Panc1 (cell line): ENCODE data around the gene POLR2J3.
"Not testable (repeated sequence)": the region's sequence is repeated elsewhere in the genome, so short reads cannot be mapped to it uniquely, and the experiment has no call there.

ENCODE experiments used
- POLR2AphosphoS5 ChIP-seq: IDR thresholded peaks from 2 replicates; pipeline ENCODE4 v1.6.1; 2012; ENCODE audit warnings: mild to moderate bottlenecking, low read depth, low read length, moderate library complexity
- TF ChIP-seq, protein P1 (sequence below): fragments of 450-650 bp; IDR thresholded peaks from 2 replicates; pipeline ENCODE4 v1.5.1; 2017; ENCODE audit warnings: mild to moderate bottlenecking

DNA sequence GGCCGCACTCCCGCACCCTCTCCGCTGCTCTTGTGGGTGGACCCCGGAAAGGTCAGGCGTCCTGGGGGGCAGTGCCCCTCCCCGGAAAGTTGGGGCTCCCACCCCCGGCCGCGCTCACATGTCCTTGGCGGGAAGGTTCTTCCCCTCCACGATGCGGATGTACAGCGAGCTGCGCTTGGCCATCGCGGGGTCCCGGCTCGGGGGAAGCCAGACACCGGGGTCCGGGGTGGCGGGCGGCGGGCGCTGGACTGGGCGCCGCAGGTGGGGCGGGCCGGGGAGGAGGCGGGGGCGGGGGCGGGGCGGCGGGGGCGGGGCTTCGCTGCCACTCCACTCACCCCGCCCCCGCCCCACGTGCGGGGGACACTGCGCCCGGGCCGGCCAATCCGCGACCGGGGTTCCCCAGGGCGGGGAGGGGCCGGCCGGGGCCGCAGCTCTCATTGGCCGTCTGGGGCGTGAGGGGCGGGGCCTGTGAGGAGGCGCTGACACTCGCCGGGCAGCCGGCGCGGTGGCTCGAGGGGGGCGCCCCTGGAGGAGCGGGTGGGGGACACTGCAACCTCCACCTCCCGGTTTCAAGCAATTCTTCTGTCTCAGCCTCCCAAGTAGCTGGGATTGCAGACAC, 44.2 kb upstream of the POLR2J3 start, which contains the start of gene RASA4:
- TF ChIP-seq, protein P1, sequence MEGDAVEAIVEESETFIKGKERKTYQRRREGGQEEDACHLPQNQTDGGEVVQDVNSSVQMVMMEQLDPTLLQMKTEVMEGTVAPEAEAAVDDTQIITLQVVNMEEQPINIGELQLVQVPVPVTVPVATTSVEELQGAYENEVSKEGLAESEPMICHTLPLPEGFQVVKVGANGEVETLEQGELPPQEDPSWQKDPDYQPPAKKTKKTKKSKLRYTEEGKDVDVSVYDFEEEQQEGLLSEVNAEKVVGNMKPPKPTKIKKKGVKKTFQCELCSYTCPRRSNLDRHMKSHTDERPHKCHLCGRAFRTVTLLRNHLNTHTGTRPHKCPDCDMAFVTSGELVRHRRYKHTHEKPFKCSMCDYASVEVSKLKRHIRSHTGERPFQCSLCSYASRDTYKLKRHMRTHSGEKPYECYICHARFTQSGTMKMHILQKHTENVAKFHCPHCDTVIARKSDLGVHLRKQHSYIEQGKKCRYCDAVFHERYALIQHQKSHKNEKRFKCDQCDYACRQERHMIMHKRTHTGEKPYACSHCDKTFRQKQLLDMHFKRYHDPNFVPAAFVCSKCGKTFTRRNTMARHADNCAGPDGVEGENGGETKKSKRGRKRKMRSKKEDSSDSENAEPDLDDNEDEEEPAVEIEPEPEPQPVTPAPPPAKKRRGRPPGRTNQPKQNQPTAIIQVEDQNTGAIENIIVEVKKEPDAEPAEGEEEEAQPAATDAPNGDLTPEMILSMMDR = not testable (repeated sequence)
- not testable (repeated sequence) for TF ChIP-seq POLR2AphosphoS5
